GM19043 (cell line): ENCODE results near the gene FAM20C.

Experiments
- ATAC-seq: cut with Tn5 transposase; IDR thresholded peaks from one replicate; pipeline ENCODE4 v1.9.1; 2021; ENCODE audit warnings: low read depth; ENCODE audit not compliant: unreplicated experiment

Gene FAM20C

DNA sequence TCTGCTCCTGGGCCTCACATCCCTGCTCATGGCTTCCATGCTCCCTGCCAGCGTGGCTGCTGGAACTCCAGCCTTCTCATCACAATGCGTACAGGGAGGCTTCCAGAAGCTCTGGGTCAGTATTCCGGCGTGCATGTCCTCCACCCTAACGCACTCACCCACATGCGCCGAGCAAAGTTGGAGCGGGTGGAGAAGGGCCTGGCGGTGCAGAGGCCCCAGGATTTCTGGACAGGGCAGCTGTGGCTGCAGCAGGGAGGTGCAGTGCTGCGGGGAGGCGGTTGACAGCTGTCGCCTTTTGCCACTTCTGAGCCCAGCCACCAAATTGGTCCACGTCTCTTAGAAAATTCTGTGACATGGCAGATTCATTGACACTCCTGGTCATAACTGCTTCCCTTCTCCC is 33.6 kb upstream of the FAM20C start:
- no peak for ATAC-seq

DNA sequence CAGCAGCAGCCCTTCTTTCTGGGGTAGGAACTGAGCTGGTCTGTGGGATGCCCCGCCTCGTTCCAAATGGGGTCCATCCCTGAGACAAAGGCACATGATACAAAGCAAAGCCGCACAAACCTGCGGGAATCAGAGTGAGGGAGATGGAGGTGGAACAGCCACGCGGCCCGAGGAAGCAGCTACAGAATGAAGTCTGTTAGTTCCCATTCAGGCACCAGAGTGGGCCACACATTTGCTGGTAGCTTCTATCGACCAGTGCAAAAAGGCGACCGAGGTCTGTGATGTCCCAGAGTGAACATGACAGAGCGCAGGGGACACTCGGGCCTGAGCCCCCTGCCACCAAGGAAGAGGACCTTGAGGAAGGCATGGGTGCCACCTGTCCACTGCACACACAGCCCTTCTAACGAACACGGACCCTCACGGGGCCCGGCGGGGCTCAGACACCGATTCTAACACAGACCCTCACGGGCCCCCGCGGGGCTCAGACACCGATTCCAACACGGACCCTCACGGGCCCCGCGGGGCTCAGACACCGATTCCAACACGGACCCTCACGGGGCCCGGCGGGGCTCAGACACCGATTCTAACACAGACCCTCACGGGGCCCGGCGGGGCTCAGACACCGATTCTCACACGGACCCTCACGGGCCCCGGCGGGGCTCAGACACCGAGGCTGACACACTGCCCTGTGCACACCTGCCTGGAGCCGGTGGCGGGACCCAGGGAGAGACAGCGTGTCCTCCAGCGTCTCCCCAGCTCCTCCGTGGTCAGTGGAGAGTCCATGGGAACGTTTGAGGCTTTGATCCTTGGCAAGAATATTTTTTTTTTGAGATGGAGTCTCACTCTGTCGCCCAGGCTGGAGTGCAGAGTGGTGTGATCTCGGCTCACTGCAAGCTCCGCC is 32.8 kb upstream of the FAM20C start:
- ATAC-seq, result no peak

DNA sequence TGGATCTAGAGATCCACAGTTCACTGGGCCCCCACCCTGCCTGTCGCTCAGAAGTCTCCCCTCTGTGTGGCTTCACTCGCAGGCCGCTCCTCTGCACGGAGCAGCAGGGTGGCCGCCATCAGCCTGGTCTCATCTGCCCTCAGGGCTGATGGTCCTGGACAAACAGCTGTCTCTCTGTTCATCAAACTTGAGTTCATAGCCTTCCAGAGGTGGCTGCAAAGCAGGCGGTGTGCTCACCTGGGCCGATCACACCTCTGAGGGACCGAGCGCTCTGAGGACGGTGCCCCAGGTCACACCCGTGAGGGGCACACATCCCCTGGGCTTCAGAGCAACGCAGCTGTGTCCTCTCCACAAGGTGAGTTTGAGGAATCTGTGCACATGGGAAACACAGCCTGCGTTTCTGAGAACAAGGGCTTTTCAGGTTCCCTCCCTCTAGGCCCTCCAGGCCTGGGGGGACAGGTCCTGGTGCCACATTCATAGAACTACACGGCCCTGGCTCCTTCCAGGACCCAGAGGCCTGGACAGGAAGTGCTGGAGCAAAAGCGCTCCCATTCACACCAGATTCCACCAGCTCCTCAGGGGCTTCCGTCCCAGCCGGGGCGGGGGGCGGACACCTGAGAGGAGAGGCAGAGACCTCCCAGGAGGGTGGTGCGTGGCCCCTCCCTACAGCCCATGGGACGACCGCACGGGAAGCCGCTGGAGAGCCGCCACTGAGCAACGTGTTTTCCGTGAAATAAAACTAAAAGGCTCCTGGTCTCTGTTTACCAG is 31.2 kb upstream of the FAM20C start:
- no peak for ATAC-seq

DNA sequence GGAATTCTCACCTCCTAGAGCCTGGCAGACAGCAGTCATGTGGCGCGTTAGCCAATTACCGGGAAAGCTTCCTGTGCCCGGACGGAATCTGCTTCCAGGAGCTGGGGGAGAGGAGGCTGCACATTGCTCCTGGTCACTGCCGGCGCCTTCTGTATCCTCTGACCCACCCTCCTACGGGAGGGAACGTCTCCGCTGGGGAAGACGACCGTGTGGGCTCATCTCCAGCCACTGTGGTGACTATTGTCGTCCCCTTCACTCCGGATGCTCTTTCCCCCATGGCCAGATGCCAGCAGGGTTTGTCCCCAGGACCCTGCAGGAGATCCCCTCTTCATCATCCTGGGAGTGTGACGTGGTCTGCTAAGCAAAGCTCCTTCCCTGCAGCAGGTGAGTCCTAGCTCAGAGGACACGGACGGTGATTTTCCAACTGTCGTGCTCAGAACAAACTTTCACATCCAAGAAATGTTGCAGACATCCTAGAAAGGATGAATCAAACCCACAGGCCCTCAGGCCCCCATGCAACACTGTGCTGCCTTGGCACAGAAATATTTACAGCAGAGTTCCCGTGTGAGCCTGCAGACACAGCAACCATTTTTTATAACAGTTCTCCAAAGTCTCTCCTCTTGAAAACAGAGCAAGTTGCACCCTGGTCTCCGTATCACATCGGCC is 29.6 kb upstream of the FAM20C start:
- ATAC-seq, result no peak

DNA sequence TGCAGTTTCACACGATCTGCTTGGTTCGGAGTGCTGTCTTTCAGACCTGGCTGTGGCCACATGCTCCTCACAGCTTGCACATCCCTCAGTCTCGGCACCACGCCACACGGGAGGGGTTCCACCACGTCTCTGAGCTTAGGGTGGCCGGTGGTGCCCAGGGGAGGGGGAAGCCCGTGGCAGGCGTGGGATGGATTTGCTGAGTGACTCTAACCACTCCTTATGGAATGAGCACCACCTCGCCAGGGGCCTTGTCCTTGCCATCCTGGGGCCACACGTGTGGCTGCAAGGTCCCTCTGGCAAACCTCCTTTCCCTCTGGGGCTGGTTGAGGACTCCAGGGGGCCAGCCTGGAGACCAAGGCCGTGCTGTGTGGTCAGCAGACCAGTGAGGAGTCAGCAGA is 29.1 kb upstream of the FAM20C start:
- no peak for ATAC-seq

DNA sequence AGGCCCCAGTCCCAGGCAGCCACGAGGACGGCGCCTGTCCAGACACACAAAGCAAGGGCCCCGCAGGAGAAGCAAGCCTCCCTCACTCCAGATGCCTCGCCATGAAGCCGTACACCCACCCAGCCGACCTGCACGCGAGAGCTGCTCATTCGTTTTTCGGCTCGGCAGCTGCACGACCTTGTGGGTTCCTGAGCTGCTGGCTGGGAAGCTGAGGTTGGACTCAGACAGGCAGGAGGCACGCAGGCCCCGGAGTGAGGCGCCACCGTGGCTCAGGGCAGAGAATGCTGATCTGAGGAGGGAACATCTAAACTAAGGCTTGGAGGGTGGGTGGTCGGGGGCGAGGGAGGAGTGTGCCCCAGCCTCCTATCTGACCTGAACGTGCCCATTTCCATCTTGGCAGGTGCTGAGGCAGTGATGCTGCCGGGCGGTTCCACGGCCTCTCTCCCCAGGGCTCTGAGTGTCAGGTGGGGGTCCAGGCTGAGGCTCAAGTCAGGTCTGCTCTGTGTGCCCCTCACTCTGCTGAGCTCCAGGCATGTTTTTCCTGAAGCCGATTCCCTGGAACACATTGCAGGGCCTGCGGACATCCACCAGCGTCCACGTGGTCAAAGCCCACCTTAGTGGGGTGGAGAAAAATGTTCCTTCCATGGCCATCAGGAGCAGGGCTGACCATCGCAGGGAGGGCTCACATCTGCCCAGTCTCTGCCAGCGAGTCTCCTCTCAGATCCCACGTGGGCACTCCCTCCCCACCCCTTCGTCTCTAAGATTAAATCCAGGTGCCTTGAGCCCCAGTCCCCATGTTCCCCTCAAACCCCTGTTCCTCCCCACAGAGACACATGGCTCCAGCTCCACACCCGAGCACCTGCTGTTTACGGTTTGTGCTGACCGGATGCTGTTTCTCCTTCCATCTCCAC is 28.1 kb upstream of the FAM20C start:
- no peak for ATAC-seq

DNA sequence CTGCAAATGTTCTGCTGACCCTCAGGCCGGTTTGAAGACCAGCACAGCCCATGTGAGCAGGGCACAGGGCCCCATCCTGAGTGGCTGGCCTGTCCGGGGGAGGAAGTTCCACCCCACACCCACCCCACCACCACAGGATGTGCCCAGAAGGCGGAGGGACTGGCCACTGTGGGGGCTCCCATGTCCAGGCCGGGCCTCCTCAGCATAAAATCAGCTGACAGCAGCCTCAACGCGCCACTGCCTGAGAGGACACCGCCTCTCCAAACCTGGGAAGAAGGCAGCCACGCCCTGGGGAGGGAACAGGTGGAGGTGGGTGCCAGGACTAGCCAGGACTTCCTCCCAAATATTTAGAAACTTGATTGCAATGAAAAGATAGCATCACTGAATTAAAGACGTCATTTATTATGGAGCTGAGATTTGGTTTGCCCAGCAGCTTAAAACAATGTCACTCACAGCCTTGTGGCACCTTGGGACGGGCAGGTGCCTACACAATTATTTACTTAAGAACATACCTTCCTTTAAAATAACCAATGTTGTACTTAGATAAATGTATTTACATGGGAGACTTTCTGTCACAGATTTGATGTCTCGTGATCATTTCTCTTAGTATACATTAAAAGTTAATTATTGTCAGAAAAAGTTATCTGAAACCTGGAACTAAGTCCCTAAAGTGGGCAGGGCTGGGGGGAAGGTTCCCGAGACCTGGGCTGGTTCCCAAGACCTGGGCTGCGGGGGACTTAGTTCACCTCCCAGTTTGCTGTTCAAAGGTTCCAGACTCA is 27.3 kb upstream of the FAM20C start:
- no peak for ATAC-seq

DNA sequence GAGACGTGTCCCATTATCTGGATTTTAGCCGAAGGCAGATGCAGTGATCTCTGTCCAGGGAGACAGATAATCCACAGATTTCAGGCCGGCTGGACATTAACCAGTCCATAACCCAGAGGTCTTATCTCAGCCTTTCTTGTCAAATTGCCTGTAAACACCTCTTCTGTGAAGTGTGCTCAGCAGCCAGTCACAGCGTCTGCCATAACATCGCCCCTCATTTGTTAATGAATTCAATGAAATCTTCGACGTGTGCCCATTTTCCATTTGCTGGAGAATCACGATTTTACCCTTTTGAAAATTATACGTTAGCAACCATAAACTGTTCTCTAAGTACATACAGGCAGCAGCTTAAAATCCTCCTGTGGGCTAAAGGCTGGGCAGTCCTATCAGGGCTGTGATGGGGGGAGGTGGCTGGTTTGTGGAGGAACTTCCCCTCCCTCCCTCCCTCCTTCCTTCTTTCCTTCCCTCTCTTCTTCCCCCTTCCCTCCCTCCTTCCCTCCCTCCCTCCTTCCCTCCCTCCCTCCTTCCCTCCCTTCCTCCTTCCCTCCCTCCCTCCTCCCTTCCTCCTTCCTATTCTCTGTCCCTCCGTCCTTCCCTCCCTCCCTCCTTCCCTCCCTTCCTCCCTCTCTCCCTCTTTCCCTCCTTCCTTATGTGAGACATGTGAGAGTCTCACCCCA is 26.6 kb upstream of the FAM20C start:
- ATAC-seq, result no peak

DNA sequence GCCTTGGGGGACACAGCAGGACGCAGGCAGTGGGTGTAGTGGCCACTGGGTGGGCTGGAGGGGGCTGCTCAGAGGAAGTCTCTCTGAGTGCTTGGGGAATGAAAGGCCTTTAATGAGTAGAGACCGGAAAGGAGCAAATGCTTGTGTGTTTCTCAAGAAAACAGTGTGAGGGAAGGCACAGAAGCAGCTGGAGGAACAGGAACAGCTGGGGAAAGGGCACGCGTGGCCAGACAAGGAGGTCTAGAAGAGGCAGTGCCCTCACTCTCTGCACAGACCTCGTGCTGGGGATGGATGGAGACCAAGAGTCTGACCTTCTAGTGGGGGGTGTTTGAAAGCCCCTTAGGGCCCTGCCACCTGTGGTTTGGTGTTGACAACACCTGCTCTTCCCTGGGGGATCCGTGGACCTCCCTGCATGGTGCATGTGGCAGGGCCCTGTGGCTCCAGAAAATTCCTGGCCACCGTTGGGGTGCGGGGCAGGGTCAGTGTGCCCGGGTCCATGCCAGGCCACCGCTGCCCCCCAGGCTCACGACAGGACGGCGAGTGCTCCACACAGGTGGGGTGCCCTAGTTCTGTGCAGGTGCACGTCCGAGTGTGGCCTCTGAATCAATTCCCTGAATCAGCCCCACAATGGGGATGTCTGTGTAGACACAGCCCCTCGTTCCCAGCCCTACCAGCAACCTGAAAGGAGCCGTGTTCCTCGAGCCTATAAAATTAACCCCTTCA is 25.9 kb upstream of the FAM20C start:
- no peak for ATAC-seq

DNA sequence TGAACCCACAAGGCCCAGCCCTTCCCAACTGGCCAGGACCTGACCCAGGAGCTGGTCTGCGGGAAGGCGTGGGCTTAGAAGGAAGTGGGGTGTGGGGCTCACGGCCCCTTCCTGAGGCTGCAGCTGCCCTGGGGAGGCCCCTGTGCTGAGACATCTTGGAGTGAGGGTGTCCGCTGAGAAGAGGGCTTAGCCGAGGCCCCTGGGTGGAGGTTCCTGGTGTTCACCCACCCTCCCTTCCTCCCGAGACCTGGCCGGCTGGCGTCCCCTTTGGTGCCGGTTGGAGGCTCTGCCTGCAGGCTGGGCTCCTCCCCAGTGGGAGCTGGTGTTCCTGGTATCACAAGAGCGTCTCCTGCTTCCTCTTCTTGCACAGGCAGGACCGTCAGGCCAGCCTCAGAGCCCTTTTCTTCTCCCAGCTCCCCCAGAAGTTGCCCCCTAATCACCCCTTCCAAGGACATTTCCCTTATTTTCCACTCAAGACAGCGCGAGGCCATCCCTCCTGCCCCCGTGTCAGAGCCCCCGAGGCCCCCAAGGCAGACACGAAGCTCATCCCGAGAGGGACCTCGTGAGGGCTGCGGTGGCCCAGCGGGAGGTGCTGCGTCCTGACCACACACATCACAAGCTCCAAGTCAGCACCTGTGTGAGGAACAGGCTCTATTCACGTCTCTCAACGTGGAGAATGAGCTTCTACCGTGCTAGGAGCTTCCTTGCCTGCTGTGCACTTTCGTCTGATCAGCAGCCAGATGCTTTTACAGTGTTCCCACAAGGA is 25.1 kb upstream of the FAM20C start:
- ATAC-seq, result no peak

DNA sequence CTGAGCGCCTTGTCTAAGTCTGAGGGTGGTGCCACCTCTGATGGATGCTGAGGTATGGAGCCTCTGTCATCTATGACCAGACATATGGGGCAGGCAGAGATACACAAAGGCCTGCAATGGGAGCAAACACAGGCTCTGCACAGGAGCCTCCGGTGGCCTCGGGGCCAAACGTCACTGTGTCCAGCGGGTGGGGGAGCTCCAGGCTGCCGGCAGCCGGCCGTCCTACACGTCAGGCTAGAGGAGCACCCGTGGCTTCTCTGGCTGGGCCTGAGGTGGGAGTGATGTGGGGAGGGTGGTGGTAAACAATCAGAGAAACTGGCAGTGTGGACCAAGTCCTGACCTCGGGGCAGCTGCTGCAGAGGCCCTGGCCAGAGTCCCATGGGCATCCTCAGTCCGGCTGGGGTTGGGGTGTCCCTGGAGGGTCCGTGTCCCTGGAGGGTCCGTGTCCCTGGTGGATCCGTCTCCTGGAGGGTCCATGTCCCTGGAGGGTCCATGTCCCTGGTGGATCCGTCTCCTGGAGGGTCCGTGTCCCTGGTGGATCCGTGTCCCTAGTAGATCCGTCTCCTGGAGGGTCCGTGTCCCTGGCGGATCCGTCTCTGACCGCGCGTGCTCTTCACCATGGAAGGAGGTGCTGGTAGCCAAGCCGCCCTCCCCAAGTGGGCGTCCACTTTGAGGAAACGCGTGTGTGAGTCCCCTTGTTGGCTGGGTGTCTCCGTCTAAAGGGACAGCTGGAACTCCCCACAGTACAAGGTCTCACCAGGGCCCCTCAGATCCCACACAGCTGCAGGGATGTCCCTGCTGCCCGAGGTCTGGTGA is 24.2 kb upstream of the FAM20C start:
- no peak for ATAC-seq

DNA sequence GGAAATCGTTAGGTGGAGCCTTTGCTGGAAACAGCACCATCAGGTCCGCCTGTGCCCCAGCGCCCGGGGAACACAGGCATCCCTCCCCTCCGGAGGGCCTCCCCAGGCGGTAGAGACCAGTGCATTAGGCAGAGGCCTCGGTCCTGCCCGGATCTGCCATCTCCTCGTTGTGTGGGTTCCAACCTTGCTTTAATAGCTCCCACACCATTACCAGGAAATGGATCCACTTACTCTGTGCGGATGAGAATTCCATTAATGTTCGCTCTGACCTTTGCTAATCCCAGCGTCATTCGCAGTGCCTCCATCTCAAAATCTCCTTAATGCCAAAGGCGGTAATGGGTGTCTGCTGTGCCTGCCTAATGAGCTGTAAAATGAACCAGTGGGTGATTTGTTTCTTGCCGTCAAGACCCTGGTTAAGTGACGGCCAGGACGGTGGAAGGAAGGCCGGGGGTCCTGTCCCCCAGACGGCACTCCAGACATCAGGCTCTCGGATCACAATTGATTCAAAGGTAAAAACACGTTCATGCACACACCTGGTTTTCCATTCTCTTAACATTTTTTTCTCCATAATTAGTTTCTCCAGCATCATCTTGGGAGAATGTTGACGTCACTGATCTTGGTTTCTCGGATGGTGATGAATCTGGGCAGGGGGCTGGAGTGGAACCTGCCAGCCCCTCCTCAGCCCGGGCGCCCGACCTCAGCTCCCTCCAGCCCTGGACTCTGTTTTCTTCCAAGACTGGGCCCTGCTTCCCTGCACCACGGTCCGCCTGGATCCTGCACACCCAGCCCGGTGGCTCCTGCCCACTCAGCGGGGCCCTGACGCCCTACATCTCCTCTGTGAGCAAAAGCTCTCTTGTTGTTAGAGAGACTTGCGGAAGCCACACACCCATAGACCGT is 22.8 kb upstream of the FAM20C start:
- ATAC-seq, result no peak

DNA sequence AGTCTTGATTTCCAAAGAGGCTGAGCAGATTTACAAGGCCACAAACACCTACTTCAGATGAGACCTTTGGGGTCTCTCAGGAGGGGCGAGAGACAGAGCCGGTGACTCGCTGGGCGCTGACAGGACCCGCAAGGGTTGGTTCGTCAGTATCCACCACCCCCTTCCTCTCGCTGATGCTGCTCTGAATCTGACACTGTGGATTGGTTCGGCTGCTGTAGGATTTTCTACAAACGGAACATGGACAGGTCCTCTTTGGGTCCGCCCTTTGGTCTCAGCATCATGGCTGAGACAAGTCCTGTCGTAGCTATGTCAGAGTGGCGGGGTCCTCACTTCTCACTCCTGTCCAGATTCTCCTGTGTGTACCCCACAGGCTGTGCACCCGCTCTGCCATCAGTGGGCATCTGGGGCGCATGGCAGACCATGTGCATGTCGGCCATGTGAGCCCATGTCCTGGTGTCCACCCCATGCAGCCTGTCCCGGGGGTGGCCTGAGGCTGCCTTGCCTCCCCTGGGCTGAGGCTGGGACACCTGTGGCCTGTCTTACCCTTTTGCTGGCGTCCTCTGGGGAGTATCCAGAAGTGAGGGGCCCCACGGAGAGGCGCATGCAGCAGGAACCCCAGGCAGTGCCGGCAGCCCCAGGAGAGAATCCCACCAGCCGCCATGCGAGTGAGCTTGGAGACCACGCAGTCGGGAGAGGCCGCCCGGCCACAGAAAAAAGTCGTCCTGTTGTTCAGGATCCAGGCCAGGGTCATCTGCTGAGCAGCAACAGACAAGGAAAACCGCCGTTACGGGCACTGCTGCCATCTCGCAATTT is 21.6 kb upstream of the FAM20C start:
- no peak for ATAC-seq

DNA sequence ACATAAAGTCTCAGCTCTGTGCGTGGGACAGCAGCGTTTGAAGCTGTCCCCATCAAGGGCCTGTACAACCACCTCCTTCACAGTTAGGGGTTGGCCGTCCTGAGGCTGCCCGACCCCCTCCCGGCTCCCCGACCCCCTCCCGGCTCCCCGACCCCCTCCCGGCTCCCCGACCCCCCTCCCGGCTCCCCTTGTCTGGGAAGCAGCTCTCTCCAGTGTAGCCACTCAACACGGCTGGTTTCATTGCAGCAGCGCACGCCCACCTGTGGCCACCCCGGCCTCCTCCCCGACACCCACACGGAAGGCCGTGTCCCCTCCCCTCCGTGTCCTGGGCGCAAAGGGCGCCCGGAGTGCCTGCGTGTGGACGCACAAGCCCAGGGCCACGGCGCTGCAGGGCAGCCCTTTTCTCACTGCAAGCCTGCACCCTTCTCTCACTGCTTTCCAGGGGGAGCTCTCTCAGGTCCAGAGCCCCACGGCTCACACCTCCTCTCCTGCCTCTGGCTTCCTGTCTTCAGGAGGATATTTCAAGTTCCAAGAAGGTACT is 20.9 kb upstream of the FAM20C start:
- no peak for ATAC-seq
